K562 (cell line): ENCODE results near the gene IQGAP3. TPM values are rescaled to one million over a fixed set of nuclear protein-coding genes. Genes with fewer than 3 reads are reported as not detected.
A peak's percentile ranks its signal among the peaks of the same experiment; 100 is the strongest.

ENCODE experiments used
- ATF7 ChIP-seq: fragments of 450-650 bp; IDR thresholded peaks from 2 replicates; pipeline ENCODE4 v1.7.1; 2014; ENCODE audit warnings: mild to moderate bottlenecking, moderate library complexity
- CTBP1 ChIP-seq: fragments of 450-650 bp; IDR thresholded peaks from 2 replicates; pipeline ENCODE4 v1.6.1; 2016; ENCODE audit warnings: borderline replicate concordance
- CTCF ChIP-seq, 3 experiments: IDR thresholded peaks in 2 of 3; conservative IDR thresholded peaks in 1 of 3; 2 replicates each; pipeline ENCODE4 v1.5.1; 2011 to 2012; ENCODE audit warnings: low read length in 3 of 3, mild to moderate bottlenecking in 3 of 3, control low read depth in 2 of 3, improper control_type of control experiment in 1 of 3, inconsistent platforms in 1 of 3, low read depth in 1 of 3, mixed read lengths in 1 of 3, moderate library complexity in 1 of 3; ENCODE audit not compliant: insufficient read depth in 2 of 3
- E2F6 ChIP-seq, 2 experiments: IDR thresholded peaks; 2 replicates each; pipeline ENCODE4 v1.6.1; 2011; ENCODE audit warnings: borderline replicate concordance in 1 of 2, control low read depth in 1 of 2, low read depth in 1 of 2, low read length in 1 of 2, mild to moderate bottlenecking in 1 of 2, mixed read lengths in 1 of 2, moderate library complexity in 1 of 2; ENCODE audit not compliant: insufficient read depth in 1 of 2, insufficient read length in 1 of 2, poor library complexity in 1 of 2, severe bottlenecking in 1 of 2; ENCODE audit errors: extremely low read depth in 1 of 2
- FIP1L1 ChIP-seq: fragments of 200-400 bp; formaldehyde crosslinking; IDR thresholded peaks from 2 replicates; pipeline ENCODE4 v1.6.1; 2018; ENCODE audit warnings: mild to moderate bottlenecking, low read depth, low read length; ENCODE audit not compliant: poor library complexity, severe bottlenecking
- FOXK2 ChIP-seq, 2 experiments: fragments of 450-650 bp; IDR thresholded peaks in 1 of 2; conservative IDR thresholded peaks in 1 of 2; 2 replicates each; pipeline ENCODE4 v1.6.1; 2016; ENCODE audit warnings: low read depth in 2 of 2, mild to moderate bottlenecking in 1 of 2
- GABPB1 ChIP-seq: sonication (generic); formaldehyde crosslinking; IDR thresholded peaks from 2 replicates; pipeline ENCODE4 v1.8.0; 2022; ENCODE audit warnings: mild to moderate bottlenecking, missing genetic modification reagents
- GTF2E2 ChIP-seq: fragments of 200-800 bp; sonication (Bioruptor generic); IDR thresholded peaks from 2 replicates; pipeline ENCODE4 v1.6.1; 2016; ENCODE audit warnings: missing genetic modification characterization, missing compliant biosample characterization
- NRF1 ChIP-seq, 2 experiments: fragments of 450-650 bp; IDR thresholded peaks in 1 of 2; conservative IDR thresholded peaks in 1 of 2; 2 replicates each; pipeline ENCODE4 v1.6.1; 2014; ENCODE audit warnings: mild to moderate bottlenecking in 2 of 2
- TAF9B ChIP-seq: fragments of 450-650 bp; IDR thresholded peaks from 2 replicates; pipeline ENCODE4 v1.6.1; 2018; ENCODE audit warnings: mild to moderate bottlenecking; ENCODE audit not compliant: partially characterized antibody
- ZNF41 ChIP-seq: fragments of 250-450 bp; sonication (Bioruptor Pico); conservative IDR thresholded peaks from 2 replicates; pipeline ENCODE4 v1.4.0; 2020; ENCODE audit warnings: mild to moderate bottlenecking
- ZNF592 ChIP-seq: fragments of 450-650 bp; IDR thresholded peaks from 2 replicates; pipeline ENCODE4 v1.6.1; 2017; ENCODE audit warnings: antibody characterized with exemption, mild to moderate bottlenecking
- polyA plus RNA-seq, 8 experiments: library from polyadenylated mRNA; depleted of rRNA in 4 of 8; stranded (reverse) in 5 of 8; unstranded in 3 of 8; fragments of >200 nt; fragmentation: Nextera tagmentation in 2 of 8; fragmentation: Illumina TruSeq in 1 of 8; extraction: Ambion mirVana in 2 of 8; extraction: Trizol in 1 of 8; gene quantifications; 2 replicates each; pipeline versions ENCODE4 v1.2.1 to v1.2.3, GENCODE V29; 2011 to 2014; ENCODE audit warnings: inconsistent platforms in 1 of 8, missing spikeins in 1 of 8
- total RNA-seq, 7 experiments: library from RNA; depleted of rRNA in 6 of 7; stranded (reverse); fragments of >200 nt in 6 of 7; fragmentation: Illumina TruSeq in 2 of 7; extraction: Trizol in 2 of 7; gene quantifications; 2 replicates each; pipeline versions ENCODE4 v1.2.1 to v1.2.3, GENCODE V29; 2011 to 2021; ENCODE audit warnings: low replicate concordance in 1 of 7

The IQGAP3 gene
- total and polyA plus RNA-seq, 9 of the 15 experiments (the other 6 are each of a cell fraction or from before 2014, with no cell fraction given) = 1.4 to 16.6 (median 11.9) TPM

GRCh38 chr1:156591432-156592157, 19.2 kb upstream of the IQGAP3 start, which contains the start of gene NAXE (continued):
- TF ChIP-seq ZNF592 = 0 out of 2 replicates have a peak, but pooled peaks have one; percentile 17
- peak; percentile 55 for TF ChIP-seq FIP1L1
- TF ChIP-seq CTBP1 = peak; percentile 69; the same call in 1 of the 2 replicates
- TF ChIP-seq FOXK2 (conservative IDR thresholded peaks at IDR 0.05 in 1 of 2, IDR thresholded peaks at IDR 0.05 in 1 of 2; ENCODE audit: low read depth in 2 of 2) = peak in 1 of 2 experiments; percentile 10; a peak in 2 of 4 replicates
- TF ChIP-seq TAF9B = peak; percentile 65
- 0 out of 2 replicates have a peak, but pooled peaks have one; percentile 21 for TF ChIP-seq GTF2E2
- TF ChIP-seq ATF7 = 0 out of 2 replicates have a peak, but pooled peaks have one; percentile 35
- TF ChIP-seq E2F6 (IDR thresholded peaks at IDR 0.05; ENCODE audit: borderline replicate concordance in 1 of 2, extremely low read depth in 1 of 2, insufficient read depth in 1 of 2, insufficient read length in 1 of 2, low read depth in 1 of 2, low read length in 1 of 2, poor library complexity in 1 of 2, severe bottlenecking in 1 of 2) = peak in 1 of 2 experiments; percentile 51
- no peak for TF ChIP-seq CTCF (IDR thresholded peaks at IDR 0.05 in 2 of 3, conservative IDR thresholded peaks at IDR 0.05 in 1 of 3; ENCODE audit: insufficient read depth in 2 of 3, low read depth in 1 of 3, low read length in 3 of 3)
- peak; percentile 40; the same call in 1 of the 2 replicates for TF ChIP-seq GABPB1 (CRISPR knock-in tag)
- TF ChIP-seq NRF1 (conservative IDR thresholded peaks at IDR 0.05 in 1 of 2, IDR thresholded peaks at IDR 0.05 in 1 of 2) = peak; percentile 91 to 93
- no peak for TF ChIP-seq ZNF41 (CRISPR knock-in tag)
